ENCODE results near the gene KLHL36.
"Not testable (repeated sequence)": the region's sequence is repeated elsewhere in the genome, so short reads cannot be mapped to it uniquely, and the experiment has no call there.

Gene KLHL36

DNA sequence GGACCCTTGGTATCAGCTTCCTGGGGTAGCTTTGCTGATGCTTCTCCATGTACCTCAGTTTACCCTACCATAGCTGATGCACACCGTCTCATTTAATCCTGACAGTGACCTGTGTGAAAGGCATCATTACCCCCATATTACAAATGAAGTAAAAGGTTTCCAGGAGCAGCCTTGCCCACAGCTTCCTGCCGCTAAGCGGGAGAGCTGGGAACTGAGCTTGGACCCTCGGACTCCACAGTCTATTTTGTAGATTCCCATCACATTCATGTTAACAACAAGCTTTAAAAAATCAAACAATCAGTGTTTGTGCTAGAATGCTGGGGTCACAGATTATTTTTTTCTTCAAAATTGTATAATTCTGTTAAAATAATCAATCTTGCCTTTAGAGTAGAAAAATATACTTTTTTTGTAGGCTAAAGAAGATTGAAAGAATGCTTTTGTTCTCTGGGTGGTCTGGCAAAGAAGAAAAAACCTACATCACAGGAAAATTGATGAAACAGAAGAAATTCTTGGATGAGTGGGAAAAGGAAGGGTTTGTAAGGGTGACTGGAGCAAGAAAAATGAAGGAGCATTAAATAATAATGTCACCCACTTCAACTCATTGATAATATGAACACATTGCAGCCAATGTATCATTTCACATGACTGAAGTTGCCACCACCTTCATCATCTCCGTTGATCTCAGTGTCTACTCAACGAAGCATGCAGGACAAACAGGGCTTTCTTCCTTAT is 41.9 kb downstream of the KLHL36 start:
- TF ChIP-seq, protein P1, sequence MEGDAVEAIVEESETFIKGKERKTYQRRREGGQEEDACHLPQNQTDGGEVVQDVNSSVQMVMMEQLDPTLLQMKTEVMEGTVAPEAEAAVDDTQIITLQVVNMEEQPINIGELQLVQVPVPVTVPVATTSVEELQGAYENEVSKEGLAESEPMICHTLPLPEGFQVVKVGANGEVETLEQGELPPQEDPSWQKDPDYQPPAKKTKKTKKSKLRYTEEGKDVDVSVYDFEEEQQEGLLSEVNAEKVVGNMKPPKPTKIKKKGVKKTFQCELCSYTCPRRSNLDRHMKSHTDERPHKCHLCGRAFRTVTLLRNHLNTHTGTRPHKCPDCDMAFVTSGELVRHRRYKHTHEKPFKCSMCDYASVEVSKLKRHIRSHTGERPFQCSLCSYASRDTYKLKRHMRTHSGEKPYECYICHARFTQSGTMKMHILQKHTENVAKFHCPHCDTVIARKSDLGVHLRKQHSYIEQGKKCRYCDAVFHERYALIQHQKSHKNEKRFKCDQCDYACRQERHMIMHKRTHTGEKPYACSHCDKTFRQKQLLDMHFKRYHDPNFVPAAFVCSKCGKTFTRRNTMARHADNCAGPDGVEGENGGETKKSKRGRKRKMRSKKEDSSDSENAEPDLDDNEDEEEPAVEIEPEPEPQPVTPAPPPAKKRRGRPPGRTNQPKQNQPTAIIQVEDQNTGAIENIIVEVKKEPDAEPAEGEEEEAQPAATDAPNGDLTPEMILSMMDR (IDR thresholded peaks at IDR 0.05), result no peak
- TF ChIP-seq ZFX (IDR thresholded peaks at IDR 0.05; ENCODE audit: borderline replicate concordance), result no peak
- no peak overlapping the region for H3K27ac ChIP-seq

DNA sequence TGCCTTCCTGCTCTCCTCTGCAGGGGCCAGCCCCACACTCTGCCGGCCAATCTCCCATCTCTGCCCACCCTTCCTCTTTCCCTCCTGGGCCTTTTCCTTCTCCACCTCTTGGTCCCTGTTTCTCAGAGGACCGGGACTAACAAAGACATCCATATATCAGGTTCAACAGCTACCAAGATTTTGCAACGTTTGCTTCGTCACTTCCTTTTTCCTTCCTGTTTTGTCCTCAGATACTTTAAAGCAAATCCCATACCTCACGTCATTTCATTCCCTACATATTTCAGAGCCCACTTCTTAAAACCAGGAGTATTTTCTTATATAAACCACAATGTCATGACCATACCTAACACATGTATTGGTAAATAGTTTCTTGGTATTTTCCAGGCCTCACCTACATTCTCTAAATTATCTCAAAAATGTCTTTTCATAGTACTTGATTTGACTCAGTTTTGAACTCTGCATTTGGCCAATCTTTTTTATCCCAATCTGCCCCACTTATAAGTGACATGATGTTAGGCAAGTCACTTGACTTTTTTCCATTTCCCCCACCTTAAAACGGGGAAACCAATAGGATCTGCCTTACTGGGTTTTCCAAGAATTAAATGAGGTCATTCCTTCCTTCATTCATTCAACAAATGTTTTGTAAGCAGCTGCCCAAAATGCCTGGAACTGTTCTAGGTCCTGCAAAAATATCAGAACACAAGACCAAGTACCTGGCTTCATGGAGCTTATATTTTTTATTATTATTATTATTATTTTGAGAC is 44.3 kb downstream of the KLHL36 start:
- no peak overlapping the region for H3K27ac ChIP-seq
- TF ChIP-seq ZFX (IDR thresholded peaks at IDR 0.05; ENCODE audit: borderline replicate concordance), result no peak
- TF ChIP-seq, protein P1 (IDR thresholded peaks at IDR 0.05), result no peak

DNA sequence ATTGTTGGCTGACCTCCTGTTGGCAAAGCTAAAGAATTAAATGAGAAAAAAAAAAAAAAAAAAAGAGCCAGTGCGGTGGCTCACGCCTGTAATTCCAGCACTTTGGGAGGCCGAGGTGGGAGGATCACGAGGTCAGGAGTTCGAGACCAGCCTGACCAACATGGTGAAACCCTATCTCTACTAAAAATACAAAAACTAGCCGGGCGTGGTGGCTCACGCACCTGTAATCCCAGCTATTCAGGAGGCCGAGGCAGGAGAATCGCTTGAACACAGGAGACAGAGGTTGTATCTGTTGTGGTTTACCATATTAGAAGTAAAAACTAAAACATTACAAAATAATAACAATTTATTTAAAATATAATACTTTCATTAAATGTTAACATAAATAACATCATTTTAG is 45.6 kb downstream of the KLHL36 start:
- not testable (repeated sequence) for H3K27ac ChIP-seq

DNA sequence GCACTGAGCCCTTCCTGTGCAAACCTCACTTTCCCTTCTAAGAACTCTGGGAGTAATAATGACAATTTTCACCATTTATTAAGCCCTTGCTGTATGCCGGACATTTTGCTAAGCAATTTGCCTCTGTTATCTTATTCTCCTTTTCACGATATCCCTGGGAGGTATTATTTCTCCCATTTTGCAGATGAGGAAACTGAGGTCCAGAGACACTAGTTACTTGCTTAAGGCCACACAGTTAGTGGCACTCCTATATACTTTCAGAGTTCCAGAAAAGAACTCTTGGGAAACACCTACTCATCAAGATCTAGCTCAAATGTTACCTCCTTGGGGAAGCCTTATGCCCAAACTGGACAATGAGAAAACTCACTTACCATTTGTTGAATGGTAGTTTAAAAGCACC is 46.7 kb downstream of the KLHL36 start:
- no peak for TF ChIP-seq ZFX (IDR thresholded peaks at IDR 0.05; ENCODE audit: borderline replicate concordance)
- TF ChIP-seq, protein P1 (IDR thresholded peaks at IDR 0.05), result no peak
- H3K27ac ChIP-seq, result no peak overlapping the region

DNA sequence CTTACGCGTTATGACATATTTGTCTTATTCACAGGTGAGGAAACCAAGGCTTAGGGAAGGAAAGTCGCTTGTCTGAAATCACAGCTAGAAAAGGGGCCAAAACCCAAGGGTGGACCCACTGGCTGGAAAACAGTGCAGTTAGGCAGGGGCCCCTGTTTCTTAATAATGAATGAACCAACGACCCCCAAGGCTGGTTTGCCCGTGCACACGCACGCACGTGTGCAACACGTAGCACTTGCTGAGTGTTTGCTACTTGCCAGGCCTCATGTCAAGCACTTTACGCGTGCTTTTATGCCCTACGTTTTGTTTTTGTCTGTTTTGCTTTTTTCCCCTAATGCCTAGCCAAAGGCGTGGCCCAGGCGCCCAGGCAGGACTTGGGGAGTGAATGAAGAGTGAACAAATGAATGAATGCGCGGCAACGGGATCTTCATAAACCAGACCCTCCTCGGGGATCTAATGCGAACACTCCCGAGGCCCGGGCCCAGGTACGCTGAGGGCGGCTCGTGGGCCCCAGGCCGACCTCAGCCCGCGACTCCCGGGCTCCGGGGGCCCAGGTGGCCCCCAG is 50.9 kb downstream of the KLHL36 start:
- peak overlapping the region; percentile 69 for H3K27ac ChIP-seq
- no peak for TF ChIP-seq ZFX (IDR thresholded peaks at IDR 0.05; ENCODE audit: borderline replicate concordance)
- TF ChIP-seq, protein P1 (IDR thresholded peaks at IDR 0.05), result no peak

DNA sequence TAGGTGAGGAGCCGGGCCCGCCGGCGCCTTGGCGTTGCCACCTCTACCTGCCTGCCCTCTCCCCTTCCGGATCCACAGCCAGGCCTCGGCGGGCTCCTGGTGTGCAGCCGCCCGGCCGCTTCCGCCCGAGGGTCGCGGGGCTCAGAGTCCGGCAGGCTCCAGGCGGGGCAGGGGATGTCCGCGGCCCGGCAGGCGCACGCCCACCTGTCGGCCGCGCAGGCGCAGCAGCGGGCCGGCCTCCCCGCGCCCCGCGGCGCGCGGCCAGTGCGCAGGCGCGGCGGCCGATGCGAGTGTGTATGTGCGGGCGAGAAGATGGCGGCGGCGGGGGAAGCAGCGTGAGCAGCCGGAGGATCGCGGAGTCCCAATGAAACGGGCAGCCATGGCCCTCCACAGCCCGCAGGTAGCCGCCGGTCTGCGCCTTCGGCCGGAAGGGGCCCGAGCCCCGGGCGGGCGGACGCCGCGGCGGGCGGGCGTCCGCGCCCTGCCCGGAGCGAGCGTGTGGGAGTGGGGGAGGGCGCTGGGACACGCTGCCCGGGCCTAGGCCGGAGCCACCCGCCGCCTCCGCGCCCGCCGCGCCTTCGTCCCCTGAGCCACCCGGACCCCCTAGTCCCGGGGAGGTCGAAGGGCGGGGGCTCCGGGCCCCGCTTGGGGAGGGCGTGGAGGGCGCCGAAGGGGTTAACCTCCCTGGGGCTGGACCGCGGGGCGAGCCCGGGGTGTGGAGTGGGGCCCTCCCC is 51.6 kb downstream of the KLHL36 start, which contains the start of gene USP10:
Gene USP10, plus strand, starts transcription at position 289 of the 734 bp plus-strand sequence. Its CDS starts 91 bp downstream, at position 380.
- peak within 1 kb of the TSS; percentile 69 for H3K27ac ChIP-seq
- TF ChIP-seq, protein P1 (IDR thresholded peaks at IDR 0.05), result no peak

DNA sequence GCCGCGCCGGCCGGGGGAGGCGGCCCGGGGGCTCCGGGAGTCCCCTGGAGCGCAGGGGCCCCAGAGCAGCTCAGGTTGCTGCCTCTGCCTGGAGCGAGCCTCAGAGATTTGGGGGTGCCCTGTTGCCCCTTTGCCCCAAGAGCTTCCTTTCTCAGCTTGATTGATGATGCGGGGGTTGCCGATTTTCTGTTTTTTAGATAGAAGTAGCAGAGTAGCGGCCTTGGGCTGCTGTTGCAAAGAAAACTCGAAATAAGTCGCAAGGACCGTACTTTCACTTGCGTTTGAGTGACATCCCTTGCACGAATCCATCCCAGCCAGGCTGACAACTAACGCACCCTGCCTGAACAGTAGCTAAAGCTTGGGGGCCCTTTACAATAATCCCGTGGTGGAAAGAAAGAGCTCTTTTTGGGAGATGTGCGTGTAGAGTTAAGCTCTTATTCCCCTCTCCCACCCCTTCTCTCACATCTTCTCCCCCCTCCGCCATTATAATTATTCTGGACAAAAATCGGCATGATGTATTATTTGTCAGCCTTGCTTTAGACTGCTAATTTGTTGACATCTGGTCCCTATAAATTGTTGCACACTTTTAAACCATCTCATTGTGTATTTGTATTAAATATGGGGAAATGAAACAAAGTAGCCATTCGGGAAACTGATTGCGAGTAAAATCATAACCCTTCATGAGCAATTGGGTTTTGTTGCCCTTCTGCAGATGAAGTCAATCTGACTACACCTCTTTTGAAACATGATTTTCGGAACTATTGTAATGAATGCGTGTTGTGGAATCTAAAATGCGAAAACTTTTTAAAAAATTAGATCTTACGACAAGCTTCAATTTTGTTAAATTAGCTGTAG is 52.4 kb downstream of the KLHL36 start:
- TF ChIP-seq, protein P1 (IDR thresholded peaks at IDR 0.05), result no peak
- TF ChIP-seq ZFX (IDR thresholded peaks at IDR 0.05; ENCODE audit: borderline replicate concordance), result no peak
- H3K27ac ChIP-seq, result peak overlapping the region; percentile 69
